ENCODE data around the gene FAM131A. TPM values are rescaled to one million over a fixed set of nuclear protein-coding genes. Genes with fewer than 3 reads are reported as not detected.

The FAM131A gene
- total and polyA plus RNA-seq, 10 of the 15 experiments (the other 5 are each of a cell fraction or from before 2014, with no cell fraction given), result 0.31 to 4.5 (median 1.5) TPM

DNA sequence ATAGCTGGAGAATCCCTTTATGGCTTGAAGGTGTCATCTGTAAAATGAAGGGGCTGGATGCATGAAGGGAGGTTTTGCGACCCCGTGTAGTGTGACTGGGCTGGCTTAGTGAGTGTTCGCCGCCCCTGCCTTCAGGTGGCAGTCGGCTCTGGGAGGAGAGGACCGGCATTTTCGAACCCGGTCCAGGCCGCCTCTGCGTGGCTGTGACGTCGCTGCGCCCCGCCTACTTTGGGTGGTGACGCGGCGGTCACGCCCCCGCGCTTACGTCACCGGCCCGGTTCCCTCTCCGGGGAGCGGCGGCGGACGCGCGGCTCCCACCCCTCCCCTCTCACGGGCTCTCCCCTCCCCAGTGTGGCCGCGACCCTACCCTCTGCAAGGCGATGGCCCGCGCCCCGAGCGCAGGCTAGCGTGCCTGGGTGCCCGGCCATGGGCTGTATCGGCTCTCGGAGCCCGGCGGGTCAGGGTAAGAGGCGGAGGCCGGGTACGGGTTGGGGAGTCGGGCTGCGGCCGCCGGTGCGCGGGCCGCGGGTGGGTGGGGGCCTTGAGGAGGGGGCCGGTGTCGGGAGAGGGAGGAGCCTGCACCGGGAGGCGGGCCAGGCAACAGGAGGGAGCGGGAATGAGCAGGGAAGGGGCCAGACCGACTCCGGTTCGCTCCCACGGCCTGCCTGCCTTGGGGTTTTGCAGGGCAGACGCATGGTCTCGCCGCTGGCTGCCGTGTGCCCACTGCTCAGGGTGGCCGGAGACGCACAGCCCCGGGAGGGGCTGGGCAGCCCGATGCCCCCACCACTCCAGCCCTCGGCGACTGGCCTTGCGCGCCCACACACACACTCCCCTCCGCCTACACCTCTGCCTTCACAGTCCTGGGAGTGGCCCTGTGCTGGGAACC, 1.5 kb upstream of the FAM131A start (continued):
- TF ChIP-seq, protein P1, sequence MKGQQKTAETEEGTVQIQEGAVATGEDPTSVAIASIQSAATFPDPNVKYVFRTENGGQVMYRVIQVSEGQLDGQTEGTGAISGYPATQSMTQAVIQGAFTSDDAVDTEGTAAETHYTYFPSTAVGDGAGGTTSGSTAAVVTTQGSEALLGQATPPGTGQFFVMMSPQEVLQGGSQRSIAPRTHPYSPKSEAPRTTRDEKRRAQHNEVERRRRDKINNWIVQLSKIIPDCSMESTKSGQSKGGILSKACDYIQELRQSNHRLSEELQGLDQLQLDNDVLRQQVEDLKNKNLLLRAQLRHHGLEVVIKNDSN (IDR thresholded peaks at IDR 0.05; ENCODE audit: borderline replicate concordance, extremely low read length, insufficient read depth, low read depth, low read length), result no peak
- TF ChIP-seq CEBPB (IDR thresholded peaks at IDR 0.05; ENCODE audit: borderline replicate concordance in 1 of 2, low read depth in 2 of 2, low read length in 2 of 2), result no peak

DNA sequence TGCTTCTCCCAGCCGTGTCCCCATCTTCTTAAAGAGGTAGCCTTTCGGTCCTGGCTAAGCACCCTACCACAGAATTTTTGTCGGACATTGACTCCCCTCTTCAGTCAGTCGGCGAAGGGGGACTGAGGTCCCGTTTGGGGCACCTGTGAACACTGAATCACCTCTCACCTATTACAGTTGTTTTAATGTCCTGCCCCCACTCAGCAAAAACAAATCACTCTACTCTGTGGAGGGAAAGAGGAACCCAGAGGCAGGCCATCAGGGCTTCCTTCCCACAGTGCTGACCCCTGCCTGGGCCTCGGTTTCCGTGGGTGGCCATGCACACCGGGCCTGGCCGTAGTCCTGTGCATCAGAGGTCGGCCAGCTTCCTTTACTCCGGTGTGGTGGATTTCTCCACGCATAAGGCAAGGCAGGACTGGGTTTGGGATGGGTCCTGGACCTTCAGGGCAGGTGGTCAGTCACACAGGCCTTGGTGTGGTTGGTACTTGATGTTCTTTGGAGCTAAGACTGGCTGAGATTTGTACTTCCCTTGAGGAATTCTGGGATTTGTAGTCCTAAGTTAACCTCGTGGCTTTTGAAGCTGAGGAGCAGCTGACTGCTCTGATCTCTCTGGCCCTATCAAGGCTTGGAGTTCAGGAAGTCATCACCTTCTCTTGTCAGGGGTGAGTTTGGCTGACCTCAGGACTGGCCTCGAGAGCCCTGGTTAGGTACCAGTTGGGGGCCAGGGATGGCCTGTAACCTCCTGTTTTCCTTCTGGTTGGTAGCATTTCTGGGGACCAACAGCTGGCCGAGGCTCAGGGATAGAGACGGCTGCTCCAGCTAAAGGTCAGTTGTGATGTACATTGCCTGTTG, 627 bp upstream of the FAM131A start:
- 51% methylated on average over 17 of the region's 17 CpGs for WGBS (ENCODE audit: insufficient coverage, insufficient replicate concordance, low lambda C conversion rate, missing lambda C conversion rate)
- H3K4me2 ChIP-seq (ENCODE audit: control insufficient read depth, insufficient read depth), result peak overlapping the region; percentile 94
- no peak for DNase-seq (ENCODE audit: low read depth, low spot score)
- no peaks in the 10 kb centered on the region for H3K27me3 ChIP-seq (replicated peaks in 1 of 2; ENCODE audit: control insufficient read depth in 2 of 2, insufficient read depth in 2 of 2, low read length in 1 of 2)
- POLR2A ChIA-PET, result interaction anchor here (0.8 kb wide), 1 partner anchor 37 kb away, joined by 3 read pairs; no protein-coding TSS in a partner anchor
- H3K9me3 ChIP-seq (replicated peaks; ENCODE audit: control insufficient read depth, insufficient read depth, low read length), result no peaks in the 10 kb centered on the region
- RAD21 ChIA-PET (ENCODE audit: unreplicated experiment), result no interaction called here
- BruUV-seq (replicated peaks), result no TSS peak
- H3K9ac ChIP-seq (ENCODE audit: control insufficient read depth, insufficient read depth, low read length), result peak overlapping the region; percentile 45; the same call in 1 of the 2 replicates
- FAIRE-seq, result no peak
- H2AFZ ChIP-seq (ENCODE audit: control insufficient read depth, low read depth, low read length), result peak overlapping the region; percentile 19
- TF ChIP-seq PAX5 (IDR thresholded peaks at IDR 0.05; ENCODE audit: borderline replicate concordance, low read depth, low read length) (no peak), SPI1 (IDR thresholded peaks at IDR 0.05; ENCODE audit: borderline replicate concordance, insufficient read depth, low read depth, low read length) (peak; percentile 29; the same call in 1 of the 2 replicates), SIX5 (IDR thresholded peaks at IDR 0.05; ENCODE audit: low read depth, low read length, severe bottlenecking) (peak; percentile 50), ATF7 (IDR thresholded peaks at IDR 0.05; ENCODE audit: low read depth) (no peak), TCF7 (IDR thresholded peaks at IDR 0.05; ENCODE audit: borderline replicate concordance) (no peak)
- TF ChIP-seq, protein P2, sequence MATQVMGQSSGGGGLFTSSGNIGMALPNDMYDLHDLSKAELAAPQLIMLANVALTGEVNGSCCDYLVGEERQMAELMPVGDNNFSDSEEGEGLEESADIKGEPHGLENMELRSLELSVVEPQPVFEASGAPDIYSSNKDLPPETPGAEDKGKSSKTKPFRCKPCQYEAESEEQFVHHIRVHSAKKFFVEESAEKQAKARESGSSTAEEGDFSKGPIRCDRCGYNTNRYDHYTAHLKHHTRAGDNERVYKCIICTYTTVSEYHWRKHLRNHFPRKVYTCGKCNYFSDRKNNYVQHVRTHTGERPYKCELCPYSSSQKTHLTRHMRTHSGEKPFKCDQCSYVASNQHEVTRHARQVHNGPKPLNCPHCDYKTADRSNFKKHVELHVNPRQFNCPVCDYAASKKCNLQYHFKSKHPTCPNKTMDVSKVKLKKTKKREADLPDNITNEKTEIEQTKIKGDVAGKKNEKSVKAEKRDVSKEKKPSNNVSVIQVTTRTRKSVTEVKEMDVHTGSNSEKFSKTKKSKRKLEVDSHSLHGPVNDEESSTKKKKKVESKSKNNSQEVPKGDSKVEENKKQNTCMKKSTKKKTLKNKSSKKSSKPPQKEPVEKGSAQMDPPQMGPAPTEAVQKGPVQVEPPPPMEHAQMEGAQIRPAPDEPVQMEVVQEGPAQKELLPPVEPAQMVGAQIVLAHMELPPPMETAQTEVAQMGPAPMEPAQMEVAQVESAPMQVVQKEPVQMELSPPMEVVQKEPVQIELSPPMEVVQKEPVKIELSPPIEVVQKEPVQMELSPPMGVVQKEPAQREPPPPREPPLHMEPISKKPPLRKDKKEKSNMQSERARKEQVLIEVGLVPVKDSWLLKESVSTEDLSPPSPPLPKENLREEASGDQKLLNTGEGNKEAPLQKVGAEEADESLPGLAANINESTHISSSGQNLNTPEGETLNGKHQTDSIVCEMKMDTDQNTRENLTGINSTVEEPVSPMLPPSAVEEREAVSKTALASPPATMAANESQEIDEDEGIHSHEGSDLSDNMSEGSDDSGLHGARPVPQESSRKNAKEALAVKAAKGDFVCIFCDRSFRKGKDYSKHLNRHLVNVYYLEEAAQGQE (IDR thresholded peaks at IDR 0.05; ENCODE audit: low read depth, low read length), result no peak
- TF ChIP-seq, protein P3, sequence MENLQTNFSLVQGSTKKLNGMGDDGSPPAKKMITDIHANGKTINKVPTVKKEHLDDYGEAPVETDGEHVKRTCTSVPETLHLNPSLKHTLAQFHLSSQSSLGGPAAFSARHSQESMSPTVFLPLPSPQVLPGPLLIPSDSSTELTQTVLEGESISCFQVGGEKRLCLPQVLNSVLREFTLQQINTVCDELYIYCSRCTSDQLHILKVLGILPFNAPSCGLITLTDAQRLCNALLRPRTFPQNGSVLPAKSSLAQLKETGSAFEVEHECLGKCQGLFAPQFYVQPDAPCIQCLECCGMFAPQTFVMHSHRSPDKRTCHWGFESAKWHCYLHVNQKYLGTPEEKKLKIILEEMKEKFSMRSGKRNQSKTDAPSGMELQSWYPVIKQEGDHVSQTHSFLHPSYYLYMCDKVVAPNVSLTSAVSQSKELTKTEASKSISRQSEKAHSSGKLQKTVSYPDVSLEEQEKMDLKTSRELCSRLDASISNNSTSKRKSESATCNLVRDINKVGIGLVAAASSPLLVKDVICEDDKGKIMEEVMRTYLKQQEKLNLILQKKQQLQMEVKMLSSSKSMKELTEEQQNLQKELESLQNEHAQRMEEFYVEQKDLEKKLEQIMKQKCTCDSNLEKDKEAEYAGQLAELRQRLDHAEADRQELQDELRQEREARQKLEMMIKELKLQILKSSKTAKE (IDR thresholded peaks at IDR 0.05; ENCODE audit: low read depth, poor library complexity, severe bottlenecking), result no peak
- no peak overlapping the region; the same call in 1 of the 2 replicates for H3K27ac ChIP-seq (ENCODE audit: control insufficient read depth, insufficient read depth)
- peaks cover 11% of the 10 kb centered on the region for H3K4me1 ChIP-seq (ENCODE audit: control insufficient read depth, insufficient read depth, low read length)
- CTCF ChIA-PET, result interaction anchor here (1.2 kb wide), 1 partner anchor 18 kb away, joined by 6 read pairs; no protein-coding TSS in a partner anchor
- H4K20me1 ChIP-seq (ENCODE audit: control insufficient read depth, insufficient read depth), result peaks cover 2% of the 10 kb centered on the region
- intact Hi-C loops (cut with micrococcal nuclease; ENCODE audit: unreplicated experiment), result no loop called here
- H3K4me3 ChIP-seq, result peak overlapping the region; percentile 80
- H3K36me3 ChIP-seq (ENCODE audit: control insufficient read depth in 2 of 2, insufficient read depth in 2 of 2, low read length in 1 of 2), result peaks cover 15 to 20% of the 10 kb centered on the region in 2 experiments
- no peaks in the 10 kb centered on the region for H3K79me2 ChIP-seq (ENCODE audit: control insufficient read depth, insufficient read depth, low read length)
- in situ Hi-C loops (cut with MboI), result no loop called here
- no peak; the same call in none of the 3 replicates for ATAC-seq
- SMC1A ChIA-PET (ENCODE audit: uncharacterized antibody, unreplicated experiment), result no interaction called here
